Measurements from ENCODE around the gene PPIG. TPM values are rescaled to one million over a fixed set of nuclear protein-coding genes. Genes with fewer than 3 reads are reported as not detected.

The PPIG gene
- total and polyA plus RNA-seq, 2 donors (not counting 3 experiments of a cell fraction or from before 2014, with no cell fraction given), result 13.4 to 44.9 TPM

- intact Hi-C loops (cut with micrococcal nuclease), result no loop called here
- H3K79me2 ChIP-seq (ENCODE audit: control insufficient read depth, insufficient read depth, low read length), result no peaks in the 10 kb centered on the region
- no peak for TF ChIP-seq POLR2AphosphoS5 (IDR thresholded peaks at IDR 0.05; ENCODE audit: insufficient read depth, low read depth, low read length)
- no peak for TF ChIP-seq GATA2 (IDR thresholded peaks at IDR 0.05; ENCODE audit: insufficient read depth, insufficient read length, low read depth, low read length)
- no peak for TF ChIP-seq MAX (IDR thresholded peaks at IDR 0.05; ENCODE audit: insufficient read depth, insufficient read length)
- no peak for TF ChIP-seq FOS (IDR thresholded peaks at IDR 0.05; ENCODE audit: borderline replicate concordance, insufficient read depth, low read length)
- TF ChIP-seq CTCF (IDR thresholded peaks at IDR 0.05; ENCODE audit: extremely low read depth in 1 of 2, insufficient read depth in 1 of 2, low read depth in 1 of 2, low read length in 2 of 2), result no peak
- TF ChIP-seq EZH2 (IDR thresholded peaks at IDR 0.05; ENCODE audit: borderline replicate concordance, low read depth, low read length, severe bottlenecking), result no peak
- TF ChIP-seq MYC (IDR thresholded peaks at IDR 0.05; ENCODE audit: low read depth, low read length), result no peak
- TF ChIP-seq POLR2A (IDR thresholded peaks at IDR 0.05; ENCODE audit: low read depth, low read length), result no peak
- dilution Hi-C loops (cut with MboI; ENCODE audit: extremely low pct_ligation_motif_present, low sequenced_read_pairs), result no loop called here
- no peaks in the 10 kb centered on the region for H4K20me1 ChIP-seq (replicated peaks; ENCODE audit: control insufficient read depth, extremely low read depth, insufficient read depth, low read length)
- DNase-seq (ENCODE audit: low read depth, low spot score) (no peak), FAIRE-seq (no peak)
- no peak overlapping the region for H3K27ac ChIP-seq (ENCODE audit: insufficient read depth, low read depth, low read length)
- no peak overlapping the region for H3K4me2 ChIP-seq (ENCODE audit: insufficient read depth, low read length)
- H3K27me3 ChIP-seq (ENCODE audit: control insufficient read depth in 2 of 2, insufficient read depth in 2 of 2, low read length in 2 of 2), result peaks cover 3 to 10% of the 10 kb centered on the region in 2 experiments
- no peak overlapping the region for H3K4me3 ChIP-seq (replicated peaks in 1 of 3; ENCODE audit: insufficient read depth in 1 of 3, low read depth in 1 of 3, low read length in 3 of 3)
- no peaks in the 10 kb centered on the region for H3K9me3 ChIP-seq (replicated peaks; ENCODE audit: control insufficient read depth, insufficient read depth, low read length)
- no TSS peak for BruUV-seq (replicated peaks)
- H2AFZ ChIP-seq (ENCODE audit: low read depth, low read length), result no peak overlapping the region
- CTCF ChIA-PET, result no interaction called here
- POLR2A ChIA-PET, result no interaction called here
- no peaks in the 10 kb centered on the region for H3K36me3 ChIP-seq (ENCODE audit: control insufficient read depth in 2 of 2, extremely low read depth in 1 of 2, insufficient read depth in 2 of 2, low read length in 2 of 2)
- no peak overlapping the region for H3K9ac ChIP-seq (replicated peaks; ENCODE audit: extremely low read depth, insufficient read depth, low read length)
- H3K4me1 ChIP-seq (ENCODE audit: control insufficient read depth, extremely low read depth, insufficient read depth, low read length), result no peaks in the 10 kb centered on the region
- no peaks in the 10 kb centered on the region for H3K9me1 ChIP-seq (replicated peaks; ENCODE audit: control insufficient read depth, extremely low read depth, insufficient read depth, low read length)
These were observed 69.5 kb downstream of the PPIG start for GRCh38 chr2:169653636-169654035.
